Islet precursor cell (in vitro differentiated cells): ENCODE measurements around the gene YPEL1.

ENCODE experiments used
- DNase-seq: peaks from one replicate; pipeline ENCODE4 v3.0.0-alpha.2; 2018

The YPEL1 gene, protein sequence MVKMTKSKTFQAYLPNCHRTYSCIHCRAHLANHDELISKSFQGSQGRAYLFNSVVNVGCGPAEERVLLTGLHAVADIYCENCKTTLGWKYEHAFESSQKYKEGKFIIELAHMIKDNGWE

DNA sequence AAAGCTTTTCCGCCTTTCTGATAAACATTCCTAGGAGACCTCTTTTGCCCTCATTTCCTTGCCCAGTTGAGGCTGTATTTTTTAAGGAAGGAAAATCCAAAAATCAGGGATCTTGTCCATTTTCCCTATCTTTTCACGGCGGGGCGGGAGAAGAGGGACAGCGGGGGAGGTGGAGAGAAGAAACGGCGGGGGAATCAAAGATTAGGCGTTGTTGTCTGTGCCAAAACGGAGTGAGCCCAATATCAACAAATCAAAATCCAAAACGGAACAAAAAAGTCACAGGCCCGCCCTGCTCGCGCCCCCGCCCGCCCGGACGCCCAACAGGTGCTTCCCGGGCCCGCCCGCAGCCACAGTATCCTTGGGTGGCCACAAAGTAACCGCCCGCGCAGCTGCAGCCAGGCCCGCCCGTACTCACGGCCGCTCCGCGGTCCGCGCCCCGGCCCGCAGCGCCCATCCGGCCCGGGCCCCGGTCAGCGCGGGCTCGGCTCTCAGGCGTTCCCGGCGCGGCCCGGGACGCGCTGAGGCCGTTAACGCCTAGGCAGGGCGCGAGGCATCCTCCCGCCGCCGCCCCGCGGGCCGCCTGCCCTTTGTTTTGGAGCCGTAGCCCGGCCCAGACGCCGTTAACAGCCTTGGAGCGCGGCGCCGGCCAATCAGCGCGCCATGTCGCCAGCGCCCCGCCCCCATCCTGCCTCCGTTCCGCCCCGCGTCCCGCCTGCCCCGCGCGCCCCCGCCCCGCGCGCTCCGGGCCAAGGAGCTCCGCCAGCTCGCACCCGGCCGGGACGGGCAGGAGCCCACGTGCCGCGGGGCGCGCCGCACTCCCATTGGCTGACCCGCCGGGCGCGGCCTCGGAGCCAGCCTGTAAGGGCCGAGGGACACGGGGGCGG, at the start of gene YPEL1:
YPEL1 (minus strand) TSS at position 595 of the 884 bp plus-strand sequence. CDS start 25,050 bp downstream, outside the sequence.
- DNase-seq = peak; percentile 98

DNA sequence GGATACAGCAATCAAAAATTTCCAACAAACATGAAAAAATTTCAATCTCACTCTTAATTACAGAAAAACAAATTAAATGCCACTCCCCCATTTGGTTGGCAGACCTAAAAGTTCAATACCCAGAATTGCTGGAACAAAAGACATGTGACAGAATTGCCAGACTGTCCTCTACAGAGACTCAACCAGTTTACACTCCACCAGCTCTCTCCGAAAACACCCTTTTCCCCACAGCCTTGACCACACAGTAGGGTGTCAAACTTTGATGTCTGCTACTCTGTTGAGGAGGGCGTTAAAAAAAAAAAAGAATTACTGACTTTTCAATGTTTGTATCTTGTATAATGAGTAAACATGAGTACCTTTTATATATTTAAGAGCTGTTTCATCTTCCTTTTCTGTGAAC, 44.7 kb upstream of the YPEL1 start:
- no peak for DNase-seq

DNA sequence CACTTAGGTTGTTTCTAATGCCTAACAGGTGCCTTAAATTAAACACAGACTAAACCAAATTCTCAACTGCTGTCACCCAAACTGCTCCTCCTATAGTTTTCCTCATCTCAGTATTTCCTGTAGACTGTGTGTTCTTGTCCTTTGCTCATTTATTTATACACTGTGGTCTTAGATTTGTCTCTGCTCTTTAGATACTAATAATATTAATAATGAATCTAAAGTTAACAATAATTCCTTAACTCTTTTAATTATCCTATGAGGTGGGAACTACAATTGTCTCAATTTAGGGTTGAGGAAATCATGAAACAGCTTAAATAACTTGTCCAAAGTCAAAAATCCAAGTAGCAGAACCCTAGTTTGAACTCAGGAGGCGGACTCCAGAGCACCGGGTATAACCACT, 43.9 kb upstream of the YPEL1 start:
- no peak for DNase-seq

DNA sequence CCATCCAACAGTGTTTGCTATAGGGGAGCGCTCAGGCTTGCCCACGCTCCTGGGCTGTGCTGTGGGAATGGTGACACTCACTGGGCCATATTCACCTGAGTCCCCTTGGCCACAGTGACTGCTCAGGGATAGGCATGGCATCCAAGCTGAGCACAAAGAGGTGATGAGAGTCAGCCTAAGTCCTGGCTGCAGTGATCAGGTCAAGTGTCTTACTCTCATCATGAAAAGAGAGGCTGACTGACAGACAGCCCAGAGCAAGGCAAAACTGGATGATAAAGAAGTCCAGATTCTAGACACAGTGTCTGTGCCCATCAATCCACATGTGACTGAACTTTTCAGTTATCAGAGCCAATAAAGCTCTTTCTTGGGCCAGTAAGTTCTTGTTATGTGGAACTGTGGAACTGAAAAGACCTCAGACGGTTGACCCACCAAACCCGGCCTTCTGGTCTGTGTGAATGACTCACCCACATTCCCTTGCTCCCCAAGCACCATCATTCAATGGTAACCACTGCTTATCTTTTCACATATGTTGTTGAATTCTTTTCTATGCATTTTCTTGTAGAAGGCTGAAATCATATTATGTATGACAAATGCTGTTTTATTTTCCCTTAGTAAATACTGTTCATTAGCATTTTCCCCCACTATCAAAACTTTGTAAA, 43.2 kb upstream of the YPEL1 start:
- DNase-seq = no peak

DNA sequence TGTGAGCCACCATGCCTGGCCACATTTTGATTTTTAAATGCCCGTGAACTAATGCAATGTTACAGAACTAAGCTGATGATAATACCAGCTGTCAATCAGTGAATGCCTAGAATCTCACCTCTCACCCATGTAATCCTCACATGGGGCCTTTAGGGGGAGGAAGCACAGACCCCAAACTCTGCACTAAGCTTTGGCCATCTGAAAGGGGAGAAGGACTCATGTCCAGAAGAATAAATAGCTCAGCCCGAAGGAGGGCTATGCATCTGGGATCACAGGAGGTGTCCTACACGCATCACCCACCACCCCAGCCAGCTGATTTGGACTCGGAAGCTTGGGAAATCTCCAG, 36.0 kb upstream of the YPEL1 start:
- DNase-seq = no peak

DNA sequence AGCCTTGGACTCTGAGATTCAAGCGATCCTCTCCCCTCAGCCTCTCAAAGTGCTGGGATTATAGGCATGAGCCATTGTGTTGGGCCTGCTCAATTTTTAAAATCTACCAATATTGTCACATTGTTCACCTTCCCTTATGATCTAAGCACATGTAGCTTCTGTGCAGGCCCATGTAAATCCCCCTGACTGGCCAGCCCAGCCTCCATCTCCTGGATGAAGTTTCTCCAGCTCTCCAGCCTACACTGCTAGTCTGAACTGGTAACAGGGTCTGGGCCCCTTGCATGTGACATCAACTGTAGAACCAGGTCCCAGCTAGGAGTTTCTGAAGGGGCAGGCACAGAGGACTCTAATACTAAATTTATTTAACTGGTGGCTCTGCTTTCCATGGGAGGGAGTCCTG, 32.8 kb upstream of the YPEL1 start:
- no peak for DNase-seq

DNA sequence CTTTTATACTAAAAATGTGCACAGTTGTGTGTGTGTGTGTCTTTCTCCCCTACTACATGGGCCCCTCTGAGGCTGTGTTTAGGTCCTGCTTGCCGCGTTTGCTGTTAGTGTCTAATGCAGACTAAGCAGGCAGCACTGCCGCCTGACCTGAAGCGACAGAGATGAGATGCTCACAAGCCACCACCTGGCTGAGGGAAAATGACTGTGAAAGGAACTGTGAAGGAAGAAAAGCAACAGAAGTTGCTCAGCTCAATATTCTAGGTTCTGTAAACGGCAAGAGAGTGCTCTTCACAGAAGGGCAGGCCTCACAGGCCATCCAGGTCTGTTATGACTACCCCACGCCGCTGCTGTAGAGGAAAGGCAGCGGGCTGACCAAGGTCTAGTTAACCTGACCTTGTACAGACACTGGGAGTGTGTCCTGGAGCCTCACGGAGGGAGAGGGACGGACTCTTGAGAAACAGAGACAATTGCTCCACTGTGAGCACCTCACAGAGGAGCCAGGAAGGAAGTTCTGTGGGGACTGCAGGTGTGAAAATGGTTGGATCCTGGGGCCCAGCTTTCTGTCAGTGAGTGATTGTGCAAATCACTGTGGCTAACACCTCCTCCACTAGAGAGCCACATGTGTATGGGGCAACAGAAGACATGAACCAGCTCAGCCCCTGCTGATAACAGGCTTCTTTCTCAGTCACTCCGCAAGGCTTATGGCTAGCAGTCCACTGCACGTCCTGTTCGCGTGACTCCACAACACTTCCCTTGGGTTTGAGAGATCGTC, 31.3 kb upstream of the YPEL1 start:
- no peak for DNase-seq

DNA sequence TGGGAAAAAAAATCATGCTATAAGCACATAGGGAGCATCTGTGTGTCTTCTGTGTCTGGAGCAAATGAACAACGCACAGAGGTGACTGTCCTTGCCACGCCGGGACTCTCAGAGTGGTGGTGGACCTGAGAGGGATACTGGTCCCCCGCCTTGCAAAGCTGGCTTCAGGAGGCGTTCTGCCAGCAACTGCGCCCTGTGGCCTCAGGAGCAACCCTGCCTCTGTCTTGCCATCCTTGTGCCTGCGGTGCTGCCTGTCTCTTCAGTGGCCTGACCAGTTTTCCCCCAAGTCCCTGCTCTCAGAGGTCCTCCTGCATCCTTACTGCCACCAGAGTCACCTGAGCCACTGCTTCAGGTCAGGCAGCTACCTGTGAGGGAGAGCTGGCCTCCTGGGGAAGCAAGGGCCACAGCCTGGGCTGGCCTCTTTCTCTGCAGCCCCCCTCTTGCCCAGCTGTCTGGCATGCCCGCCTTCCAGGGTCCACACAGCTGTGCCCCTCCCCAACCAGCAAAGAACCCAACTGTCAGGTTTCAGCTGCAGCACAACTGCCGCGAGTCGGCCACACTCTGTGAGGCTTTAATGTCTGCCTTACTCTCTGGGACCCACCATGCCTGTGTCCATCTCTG, 30.4 kb upstream of the YPEL1 start:
- DNase-seq = no peak

DNA sequence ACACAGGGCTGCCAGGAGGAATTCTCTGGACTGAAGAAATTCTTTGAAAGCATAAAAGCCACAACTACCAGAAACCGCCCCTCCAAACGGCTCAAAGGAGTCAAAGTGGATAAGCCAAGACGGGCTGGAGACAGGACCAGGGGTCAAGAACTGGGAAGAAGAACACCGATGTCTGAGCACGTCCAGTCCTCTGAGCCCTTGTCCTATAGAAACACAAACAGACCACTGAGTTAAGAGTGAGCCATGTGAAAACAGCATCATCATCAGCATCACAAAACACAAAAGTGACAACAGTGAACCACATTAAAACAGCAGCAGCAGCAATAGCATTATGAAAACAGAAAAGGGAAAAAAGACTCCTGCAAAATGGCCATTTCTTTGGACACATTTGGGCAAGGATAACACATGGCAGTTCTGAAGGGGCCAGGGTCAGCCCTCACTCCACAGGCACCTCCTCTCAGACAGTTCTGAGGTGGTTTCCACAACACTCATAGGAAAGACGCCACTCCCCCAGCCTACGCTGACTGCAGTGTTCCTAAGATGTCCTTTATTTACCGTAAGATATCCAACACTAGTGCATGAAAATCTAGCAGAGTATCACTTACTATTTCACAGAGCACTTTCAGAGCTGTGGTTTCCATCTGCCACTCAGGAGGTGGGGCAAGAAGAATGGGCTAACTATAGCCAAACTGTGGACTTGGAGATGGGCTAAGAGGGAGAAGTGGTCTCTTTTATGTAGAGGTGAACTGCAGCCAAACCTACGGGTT, 28.6 kb upstream of the YPEL1 start:
- DNase-seq = no peak

DNA sequence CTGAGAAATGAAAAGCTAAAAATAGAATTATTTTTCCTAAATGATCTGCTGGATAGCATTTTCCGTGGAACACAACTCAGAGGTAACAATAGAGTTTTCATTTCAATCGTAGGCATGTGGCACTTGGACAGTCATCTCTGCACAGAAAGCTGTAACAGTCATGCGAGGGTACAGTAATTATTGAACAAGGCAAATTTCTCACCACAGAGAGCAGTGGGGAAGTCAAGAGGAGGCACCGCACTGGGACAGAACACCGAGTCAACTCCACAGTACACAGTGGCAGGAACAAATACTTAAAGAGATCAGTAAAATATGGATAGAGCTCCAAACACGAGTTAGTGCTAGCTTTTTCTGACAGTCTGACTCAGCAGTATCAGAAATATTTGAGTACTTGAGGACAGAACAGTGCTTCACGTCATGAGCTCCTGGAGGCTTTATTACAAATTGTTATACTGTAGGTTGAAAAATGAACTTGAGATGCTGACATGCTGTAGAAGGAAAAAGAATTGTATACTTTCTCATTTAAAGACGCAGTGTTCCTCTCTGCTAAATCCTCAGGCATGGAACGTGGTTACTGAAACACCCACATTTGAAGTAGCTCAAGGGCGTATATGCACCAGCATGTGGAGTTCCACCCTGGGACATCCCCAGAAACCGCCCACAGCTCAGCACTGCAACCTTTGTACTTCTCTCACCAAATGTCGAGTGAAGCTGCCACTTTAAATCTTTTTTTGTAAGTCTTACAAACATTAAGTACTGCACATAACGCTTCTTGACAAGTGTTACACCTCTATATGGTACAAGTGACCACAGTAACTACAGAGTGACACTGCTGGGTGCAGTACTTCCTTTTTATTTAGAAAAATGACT, 27.4 kb upstream of the YPEL1 start:
- no peak for DNase-seq

DNA sequence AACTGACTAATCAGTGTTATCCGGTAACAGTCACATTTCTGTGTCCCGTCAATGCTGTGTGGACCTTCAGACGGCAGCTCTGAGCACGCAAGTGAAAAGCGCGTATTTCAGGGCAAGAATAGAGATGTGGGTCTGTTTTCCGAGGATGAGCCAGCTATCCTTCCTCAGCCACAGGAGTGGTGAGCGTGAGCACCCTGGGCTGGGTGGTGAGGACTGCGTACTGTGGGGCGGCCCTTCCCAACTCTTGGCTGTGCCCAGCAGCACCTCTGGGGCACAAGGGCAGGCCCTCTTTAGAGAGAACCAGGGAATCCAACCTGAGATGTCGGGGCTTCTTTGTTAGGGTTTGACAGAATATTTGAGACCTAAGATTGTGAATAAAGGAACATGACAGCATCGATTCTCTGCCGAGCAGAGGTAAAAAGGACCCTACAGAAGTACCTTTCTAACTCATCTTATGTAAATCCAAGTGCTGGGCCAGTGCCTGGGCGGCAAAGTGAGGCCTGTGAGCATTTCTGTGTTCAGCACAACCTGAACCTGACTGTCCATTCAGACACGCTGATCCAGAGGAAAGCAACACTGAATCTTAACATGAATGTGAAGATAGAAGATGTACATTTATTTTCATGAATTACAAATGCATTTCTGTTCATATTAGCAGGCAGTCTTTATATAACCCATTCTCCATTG, 26.5 kb upstream of the YPEL1 start:
- no peak for DNase-seq

DNA sequence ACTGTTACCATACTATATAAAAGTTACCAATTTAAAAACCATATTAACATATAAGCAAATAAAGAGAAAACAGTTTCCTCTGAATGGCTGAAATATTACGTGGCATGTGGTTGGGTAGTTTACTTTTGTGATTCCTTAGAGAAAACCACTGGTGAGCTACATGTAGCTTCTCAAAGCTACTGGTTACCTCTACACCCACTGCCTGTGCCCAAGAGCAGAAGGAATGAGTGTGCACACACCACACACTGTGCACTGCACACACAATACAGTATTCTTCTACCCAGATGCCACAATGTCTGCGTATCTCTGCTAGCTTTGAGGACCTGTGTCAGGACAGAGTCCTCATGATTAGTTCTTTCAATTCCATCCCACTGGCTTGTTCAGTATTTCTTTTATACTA, 25.5 kb upstream of the YPEL1 start:
- no peak for DNase-seq

DNA sequence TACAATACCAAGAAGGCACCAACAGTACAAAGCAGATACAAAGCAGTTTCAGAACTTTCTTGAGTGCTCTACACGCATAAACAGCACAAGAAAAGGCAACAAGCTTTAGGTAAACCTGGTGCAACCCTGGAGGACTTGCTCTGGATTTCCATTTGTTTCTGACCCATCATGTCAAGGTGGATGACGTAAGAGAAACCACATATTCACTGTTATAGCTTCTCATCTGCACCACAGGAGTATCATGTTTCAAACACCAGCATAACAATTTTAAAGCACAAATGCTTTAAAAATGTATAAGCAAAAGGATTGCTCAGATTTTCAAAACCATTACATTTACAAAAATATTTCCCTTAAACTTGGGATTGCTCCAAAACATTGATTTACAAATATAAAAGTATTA, 25.0 kb upstream of the YPEL1 start:
- DNase-seq = no peak

DNA sequence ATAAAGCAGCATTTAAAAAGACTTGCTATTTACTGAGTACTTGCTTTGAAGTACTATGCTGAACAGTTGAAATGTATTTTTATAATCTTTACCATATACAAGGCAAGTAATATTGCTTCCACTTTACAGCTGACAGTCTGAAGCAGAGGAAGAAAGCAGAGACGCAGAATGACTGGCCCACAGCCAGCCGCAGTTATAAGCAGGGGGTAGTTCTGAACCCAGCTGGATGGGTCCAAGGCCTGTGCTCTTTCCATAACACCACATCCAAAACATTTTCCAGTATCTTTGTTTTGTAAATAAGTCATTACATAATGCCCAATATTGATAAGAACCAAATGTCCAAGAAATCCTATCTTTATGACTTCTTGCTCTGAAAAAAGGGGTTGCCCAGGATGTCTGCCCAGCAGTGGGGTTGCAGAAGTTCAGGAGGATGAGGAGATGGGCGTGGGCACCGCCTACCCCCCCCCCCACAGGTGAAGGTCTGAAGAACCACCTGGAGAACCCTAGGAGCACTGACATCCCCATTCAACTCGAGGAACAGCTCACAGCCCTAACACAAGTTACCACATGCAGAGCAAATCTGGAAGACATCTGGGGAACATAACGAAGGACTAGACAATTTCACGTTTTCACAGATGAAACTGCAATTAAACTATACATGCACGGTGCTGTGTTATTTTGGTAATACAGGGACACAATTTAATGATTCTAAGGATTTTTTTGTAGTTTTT, 24.2 kb upstream of the YPEL1 start:
- no peak for DNase-seq

DNA sequence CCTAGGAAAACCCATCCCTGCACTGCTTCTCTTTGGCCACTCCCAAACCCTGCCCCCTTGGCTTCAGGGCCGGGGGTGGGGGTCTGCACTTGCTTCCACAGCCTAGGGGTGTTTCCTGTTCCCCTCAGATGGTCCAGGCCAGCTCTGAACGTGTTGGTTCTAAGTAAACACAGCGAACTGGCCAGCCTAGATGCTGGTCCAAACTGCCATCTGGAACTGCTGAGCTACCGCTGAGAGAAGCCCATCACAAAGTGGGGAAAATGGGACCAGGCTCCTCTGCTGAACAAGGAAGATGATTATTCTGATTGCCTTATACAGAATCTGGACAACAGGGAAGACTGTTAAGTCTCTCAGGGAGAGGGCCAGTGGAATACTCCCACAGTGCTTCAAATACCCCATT, 23.5 kb upstream of the YPEL1 start:
- no peak for DNase-seq

DNA sequence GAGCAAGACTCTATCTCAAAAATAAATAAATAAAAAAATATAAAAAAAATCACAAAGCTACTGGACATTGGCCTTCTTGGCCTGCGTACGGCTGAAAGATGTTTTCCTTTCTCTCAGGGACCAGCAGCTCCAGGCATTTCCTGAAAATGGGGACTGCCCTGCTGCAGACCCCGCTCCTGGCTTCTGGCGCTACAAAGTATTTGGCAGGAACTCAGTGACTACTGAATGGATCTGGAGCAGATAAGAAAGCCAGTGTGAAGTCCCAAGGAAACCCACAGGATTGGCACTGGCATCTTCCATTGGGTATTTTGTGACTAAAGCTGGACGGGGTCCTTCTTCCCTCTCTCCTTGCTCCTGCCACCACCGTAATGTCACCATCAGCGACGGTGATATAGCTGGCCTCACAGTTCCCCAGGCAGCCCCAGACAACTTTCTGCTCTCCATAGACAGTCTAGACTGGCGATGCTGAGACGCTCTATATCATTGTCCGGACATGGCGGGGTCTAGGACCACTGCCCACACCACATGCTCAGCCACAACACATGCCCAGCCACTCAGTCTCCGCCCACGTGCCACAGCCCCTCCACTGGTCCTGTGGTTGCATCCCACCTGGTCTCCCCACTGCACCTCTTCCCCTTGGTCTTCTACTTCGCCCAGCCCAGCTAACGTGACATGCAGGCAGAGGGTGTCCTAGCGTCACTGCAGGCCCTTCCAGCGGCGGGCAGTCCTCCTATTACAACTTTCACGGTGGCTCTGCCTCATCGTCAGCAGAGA, 22.7 kb upstream of the YPEL1 start:
- no peak for DNase-seq

DNA sequence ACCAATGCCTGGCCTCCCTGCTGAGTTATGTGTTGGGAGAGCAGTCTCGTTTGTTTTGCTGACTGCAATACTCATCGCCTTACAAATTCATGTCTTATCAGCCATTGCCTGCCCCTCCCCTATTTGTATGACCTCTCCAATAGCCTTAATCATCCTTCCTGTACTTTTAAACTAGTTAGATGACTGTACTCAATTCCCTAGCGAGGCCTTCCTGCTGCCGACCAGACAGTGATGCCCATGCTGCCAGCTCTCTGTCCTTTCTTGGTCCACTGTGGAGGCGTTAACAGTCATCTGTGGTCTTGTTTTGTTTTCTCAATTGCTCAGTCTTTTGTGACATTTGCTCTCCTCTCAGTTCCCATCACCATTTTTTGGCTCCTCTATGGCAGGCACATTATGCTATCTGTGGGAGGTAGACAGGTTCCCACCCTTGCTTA, 20.3 kb upstream of the YPEL1 start:
- no peak for DNase-seq

DNA sequence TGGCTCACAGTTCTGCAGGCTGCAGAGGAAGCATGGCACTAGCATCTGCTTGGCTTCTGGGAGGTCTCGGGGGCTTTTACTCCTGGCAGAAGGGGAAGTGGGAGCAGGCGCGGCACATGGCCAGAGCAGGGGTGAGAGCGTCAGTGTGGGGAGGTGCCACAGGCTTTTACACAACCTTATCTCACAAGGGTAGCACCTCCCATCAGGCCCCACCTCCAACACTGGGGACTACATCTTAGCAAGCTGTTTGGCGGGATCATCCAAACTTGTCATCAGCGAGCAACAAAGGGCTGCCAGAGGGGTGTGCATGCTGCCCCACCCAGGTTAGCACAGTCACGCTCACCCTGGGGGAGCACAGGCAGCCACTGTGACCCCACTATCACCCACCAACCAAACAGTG, 18.9 kb upstream of the YPEL1 start:
- no peak for DNase-seq
